GM18858 (cell line): ENCODE results near the gene FES.
"Not testable (repeated sequence)": the region's sequence is repeated elsewhere in the genome, so short reads cannot be mapped to it uniquely, and the experiment has no call there.

Experiments
- ATAC-seq: cut with Tn5 transposase; IDR thresholded peaks from one replicate; pipeline ENCODE4 v1.9.1; 2021; ENCODE audit not compliant: unreplicated experiment

The FES gene

GRCh38 chr15:90860942-90861675 lies 23.2 kb upstream of the FES start:
- ATAC-seq = no peak

DNA sequence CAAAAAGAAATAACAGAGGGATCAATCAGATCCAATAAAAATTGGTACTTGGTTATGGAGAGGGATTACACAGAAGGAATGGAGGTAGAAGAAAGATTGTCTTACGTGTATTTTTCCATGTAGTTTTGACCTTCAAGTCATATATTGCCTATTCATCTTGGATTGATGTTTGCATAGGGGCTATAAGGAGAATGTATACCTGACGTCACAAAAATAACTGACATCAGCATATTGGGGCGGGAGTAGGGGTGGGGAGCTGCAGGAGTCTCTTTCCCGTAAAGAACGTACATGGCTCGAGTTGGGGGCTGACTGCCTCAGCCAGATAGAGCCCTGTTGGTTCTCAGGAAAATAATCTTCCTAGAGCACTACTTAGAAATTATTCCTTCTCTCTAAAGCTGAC lies 21.8 kb upstream of the FES start:
- no peak for ATAC-seq

DNA sequence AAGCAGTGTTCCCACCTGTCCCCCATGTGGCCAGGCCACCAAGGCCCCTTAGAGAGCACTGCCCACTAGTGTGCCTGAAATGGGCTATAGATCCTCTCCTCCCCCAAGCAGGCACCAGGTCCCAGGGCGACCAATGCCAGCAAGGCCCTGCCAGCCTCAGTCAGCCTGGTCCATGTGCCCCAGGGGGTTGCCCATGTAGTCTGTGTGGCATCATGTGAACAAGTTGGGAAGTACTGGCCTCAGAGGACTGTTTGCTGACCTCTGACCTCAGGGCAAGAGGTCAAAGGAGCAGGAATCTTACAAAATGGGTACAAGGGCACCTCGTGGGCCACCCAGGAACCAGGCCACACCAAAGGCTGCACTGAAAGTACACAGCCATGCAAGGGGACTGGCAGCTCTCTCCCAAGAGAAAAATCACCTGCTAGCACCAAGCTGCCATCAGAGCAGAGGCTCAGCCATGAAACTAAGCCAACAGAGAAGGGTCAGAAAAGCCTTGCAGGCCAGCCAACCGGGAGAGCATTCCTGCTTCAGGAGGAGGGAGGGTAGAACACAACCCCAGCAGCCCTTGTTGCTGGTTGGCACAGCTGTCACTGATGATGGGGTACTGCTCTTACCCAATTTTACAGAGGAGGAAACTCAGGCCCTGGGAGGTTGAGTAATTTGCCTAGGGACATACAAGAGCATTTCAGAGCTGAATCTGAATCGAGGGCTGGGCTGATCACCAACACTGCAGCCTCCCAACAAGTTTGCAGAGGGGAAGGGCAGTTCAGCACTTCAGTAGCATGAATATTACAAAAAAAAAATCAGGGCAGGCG lies 21.1 kb upstream of the FES start:
- ATAC-seq = no peak

DNA sequence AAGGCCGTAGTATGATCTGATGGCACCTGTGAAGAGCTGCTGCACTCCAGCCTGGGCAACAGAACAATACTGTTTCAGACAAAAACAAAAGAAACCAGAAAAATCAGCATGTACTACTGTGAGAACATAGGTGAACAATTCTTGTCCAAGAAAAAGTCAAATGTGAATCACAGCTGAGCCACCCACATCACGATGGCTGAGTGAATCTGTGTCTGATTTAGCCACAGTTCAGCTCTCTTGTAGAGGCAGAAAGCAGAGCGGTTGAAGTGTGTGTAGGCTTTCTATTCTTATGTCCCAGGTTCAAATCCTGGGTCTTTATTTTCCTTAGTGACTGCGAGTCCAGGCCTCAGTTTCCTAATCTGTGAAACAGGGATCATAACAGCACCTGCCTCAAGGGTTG lies 20.3 kb upstream of the FES start:
- no peak for ATAC-seq

DNA sequence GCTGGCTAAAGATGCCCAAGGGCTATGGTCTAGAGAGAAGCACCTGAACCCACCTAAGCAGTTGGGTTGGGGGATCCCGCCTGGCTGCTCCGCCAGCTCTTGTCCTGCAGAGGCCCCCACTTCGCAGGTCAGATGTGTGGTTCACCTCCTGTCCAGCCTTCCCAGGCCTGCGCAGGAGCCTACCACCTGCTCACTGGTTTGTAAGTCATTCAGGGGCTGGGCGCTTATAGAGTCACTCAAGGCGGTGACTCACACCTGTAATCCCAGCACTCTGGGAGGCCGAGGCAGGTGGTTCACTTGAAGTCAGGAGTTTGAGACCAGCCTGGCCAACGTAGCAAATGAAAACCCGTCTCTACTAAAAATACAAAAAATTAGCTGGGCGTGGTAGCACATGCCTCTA lies 19.8 kb upstream of the FES start:
- ATAC-seq = no peak

- ATAC-seq = no peak
Observed at GRCh38 chr15:90865702-90866101, 18.6 kb upstream of the FES start.

- no peak for ATAC-seq
Observed at GRCh38 chr15:90866161-90866715, 18.1 kb upstream of the FES start.

DNA sequence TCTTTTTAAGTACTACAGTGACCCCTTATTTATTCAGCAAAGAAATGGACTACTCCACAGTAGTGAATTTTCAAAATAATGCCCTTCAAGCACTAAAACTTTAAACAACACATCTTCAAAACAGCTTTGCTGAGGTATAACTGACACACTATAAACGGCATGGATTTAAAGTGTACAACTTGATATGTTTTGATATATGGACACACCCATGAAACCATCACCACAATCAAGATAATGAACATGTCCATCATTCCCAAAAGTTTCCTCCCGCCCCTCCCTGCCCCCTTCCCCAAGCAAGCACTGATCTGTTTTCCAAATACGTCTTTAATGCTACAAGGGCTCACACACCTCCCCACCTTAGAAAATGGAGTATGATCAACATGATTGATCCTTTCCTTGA lies 17.5 kb upstream of the FES start:
- ATAC-seq = no peak

GRCh38 chr15:90868261-90868689 lies 16.0 kb upstream of the FES start, which contains the start of gene FURIN:
Gene FURIN, plus strand, starts transcription at chr15:90868588. Its CDS starts 7,153 bp downstream, at chr15:90875741.
- no peak for ATAC-seq

DNA sequence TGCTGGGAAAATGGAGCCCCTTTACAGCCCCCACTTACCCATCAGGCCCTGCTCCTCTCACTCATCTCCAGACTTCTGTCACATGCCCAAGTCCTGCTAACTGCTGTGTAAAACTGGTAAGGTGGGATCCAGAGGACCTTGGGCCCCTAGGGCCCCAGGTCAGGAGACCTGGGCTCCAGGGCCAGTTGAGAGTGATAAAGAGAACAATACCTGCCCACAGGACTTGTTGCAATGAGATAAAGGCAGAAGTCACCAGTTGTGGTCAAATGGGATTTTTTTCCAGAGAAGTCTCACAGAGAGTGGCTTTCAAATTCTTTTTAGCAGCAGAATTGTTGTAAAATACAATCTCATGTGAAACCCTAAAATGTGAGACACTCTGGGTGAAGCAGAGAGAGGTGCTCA lies 15.2 kb upstream of the FES start:
- ATAC-seq = no peak

- no peak for ATAC-seq
Observed at GRCh38 chr15:90869601-90870353, 14.5 kb upstream of the FES start.

DNA sequence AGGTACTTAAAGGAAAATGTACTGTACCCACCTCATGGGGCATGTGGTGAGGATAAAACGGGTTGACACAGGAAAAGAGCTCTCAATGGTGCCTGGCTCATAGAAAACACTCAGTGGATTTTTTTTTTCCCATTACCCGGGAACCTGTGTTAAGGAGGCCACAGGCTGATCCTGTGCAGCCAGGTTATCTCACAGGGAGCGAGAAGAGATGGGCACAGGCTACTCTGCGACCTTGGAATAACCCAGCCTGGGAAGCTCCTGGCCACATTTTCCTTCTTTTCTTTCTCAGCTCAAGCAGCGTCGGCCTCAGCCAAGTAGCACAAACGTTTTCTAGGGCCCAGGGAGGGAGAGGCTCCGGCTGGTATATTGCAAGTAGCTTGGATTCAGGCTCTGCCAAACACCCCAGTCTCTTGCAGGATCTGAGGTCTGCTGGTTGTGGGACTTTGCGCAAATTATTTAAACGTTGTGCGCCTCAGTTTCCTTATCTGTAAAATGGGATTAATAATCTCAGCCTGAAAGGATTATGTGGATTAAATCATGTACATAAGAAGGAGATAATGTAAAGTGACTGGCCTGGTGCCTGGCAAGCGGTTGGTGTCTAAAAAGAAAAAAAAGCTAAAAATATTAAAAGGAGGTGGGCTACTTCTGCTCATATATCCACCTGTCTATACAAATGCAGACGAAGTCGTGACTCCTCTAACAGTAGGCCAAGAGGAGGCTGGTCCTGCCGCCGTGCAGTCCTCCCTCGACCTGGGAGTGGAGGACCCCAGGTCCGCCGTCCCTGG lies 13.8 kb upstream of the FES start:
- no peak for ATAC-seq

DNA sequence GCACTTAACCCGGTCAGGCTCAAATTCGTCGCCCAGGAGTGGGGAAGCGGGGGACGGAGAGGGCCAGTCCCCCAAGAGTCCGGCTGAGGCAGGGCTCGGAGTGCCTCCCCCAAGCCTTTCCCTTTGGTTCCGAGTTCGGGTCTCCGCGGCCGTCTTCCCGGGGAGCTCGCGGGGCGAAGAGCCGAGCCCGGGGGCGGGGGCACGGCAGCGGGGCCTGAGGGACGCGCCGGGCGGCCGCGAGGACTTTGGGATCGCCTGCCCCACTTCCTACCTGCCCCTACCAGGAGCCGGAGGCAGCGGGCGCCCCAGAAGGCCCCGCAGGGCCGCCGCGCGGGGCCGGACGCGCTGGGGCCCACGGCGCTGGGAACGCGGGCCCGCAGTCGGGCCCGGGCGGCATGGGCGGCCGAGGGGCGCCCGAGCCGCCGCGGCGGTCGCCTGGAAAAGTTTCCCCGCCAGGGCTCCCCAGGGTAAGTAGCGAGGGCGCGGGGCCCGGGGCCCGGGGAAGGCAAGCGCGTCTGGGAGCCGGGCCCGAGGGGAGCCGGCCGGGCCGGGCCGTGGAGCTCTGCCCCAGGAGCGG lies 13.1 kb upstream of the FES start:
- ATAC-seq = no peak

DNA sequence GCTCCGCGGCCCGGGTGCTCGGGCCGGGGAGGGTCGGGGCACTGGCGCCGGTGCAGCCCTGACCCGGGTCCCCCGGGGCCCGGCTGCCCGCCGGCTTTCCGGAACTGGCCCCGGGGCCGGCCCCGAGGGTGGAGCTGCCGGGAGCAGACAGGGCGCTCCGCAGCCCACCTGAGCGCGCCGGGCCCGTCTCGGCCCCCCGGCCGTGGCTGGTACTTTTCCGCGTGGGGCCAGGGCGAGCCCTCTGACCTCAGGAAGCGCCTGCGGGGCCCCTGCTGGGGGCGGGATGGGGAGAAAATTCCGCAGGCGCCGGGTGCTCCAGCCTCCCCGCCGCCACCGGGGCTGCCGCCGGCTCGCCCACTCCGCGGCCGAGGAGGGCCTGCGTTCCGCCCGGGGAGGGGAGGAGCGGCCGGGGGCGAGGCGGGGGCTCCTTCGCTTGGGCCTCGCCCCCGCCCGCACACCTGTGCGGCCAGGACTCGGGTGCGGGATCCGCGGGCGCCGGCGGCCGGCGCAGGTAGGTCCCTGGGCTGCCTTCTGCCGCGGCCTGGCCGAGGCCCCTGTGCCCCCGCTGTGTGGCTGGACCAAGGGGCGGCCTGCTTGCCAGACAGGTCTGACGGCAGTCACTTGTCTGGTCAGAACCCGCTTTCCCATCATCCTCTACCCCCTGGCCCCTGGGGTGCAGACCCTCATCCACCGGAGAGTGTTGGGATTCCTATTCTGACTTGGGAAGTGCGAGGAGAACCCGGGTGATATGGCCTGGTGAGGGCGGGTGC lies 12.4 kb upstream of the FES start:
- no peak for ATAC-seq

- ATAC-seq = no peak
Observed at GRCh38 chr15:90872486-90873184, 11.7 kb upstream of the FES start.

- ATAC-seq = no peak
Observed at GRCh38 chr15:90873488-90873997, 10.8 kb upstream of the FES start.

GRCh38 chr15:90873998-90874605 lies 10.2 kb upstream of the FES start:
- no peak for ATAC-seq

DNA sequence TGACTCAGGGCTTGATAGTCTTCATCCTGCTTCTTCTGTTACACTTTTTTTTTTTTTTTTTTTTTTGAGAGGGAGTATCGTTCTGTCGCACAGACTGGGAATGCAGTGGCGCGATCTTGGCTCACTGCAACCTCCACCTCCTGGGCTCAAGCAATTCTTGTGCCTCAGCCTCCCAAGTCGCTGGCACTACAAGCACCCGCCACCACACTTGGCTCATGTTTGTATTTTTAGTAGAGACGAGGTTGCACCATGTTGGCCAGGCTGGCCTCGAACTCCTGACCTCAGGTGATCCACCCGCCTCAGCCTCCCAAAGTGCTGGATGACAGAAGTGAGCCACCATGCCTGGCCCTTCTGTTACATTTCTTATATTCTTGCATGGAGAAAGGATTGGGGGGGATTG lies 9.3 kb upstream of the FES start:
- not testable (repeated sequence) for ATAC-seq
